SK-N-SH (cell line): ENCODE results near the gene TM7SF2. TPM values are rescaled to one million over a fixed set of nuclear protein-coding genes. Genes with fewer than 3 reads are reported as not detected.

Experiments
- CTCF ChIA-PET: fragments of 300-600, 350-600 bp; formaldehyde crosslinking; extraction: SDS; loops from one replicate; lab custom pipeline; 2021; lab: Yijun Ruan, JAX
- POLR2A ChIA-PET: fragments of 350-600 bp; sonication (Branson Sonifier 250); formaldehyde crosslinking; extraction: SDS; loops from one replicate; lab custom pipeline; 2020; ENCODE audit warnings: antibody characterized with exemption, inconsistent platforms; lab: Yijun Ruan, JAX
- DNase-seq: peaks from one replicate; pipeline ENCODE4 v3.0.0; 2012
- H2AFZ ChIP-seq: fragments of 200-600 bp; sonication (generic); 2 replicates; pipeline ENCODE4 v1.8.1; 2016; ENCODE audit warnings: antibody characterized with exemption, mild to moderate bottlenecking, low read depth
- H3F3A ChIP-seq: fragments of 200-600 bp; sonication (generic); replicated peaks from 2 replicates; pipeline ENCODE3; 2016; ENCODE audit warnings: antibody characterized with exemption, mild to moderate bottlenecking; ENCODE audit not compliant: insufficient read depth
- H3K27ac ChIP-seq, 2 experiments: fragments of 200-500 bp in 1 of 2; fragments of 200-600 bp in 1 of 2; sonication (Bioruptor generic) in 1 of 2; sonication (generic), shearing (Covaris generic) in 1 of 2; 2 replicates each; pipeline versions ENCODE4 v1.5.1 to v1.6.1; 2014 to 2016; ENCODE audit warnings: low read depth in 2 of 2, inconsistent platforms in 1 of 2, low read length in 1 of 2, mild to moderate bottlenecking in 1 of 2, mixed read lengths in 1 of 2
- H3K27me3 ChIP-seq: fragments of 200-600 bp; sonication (generic), shearing (Covaris generic); 2 replicates; pipeline ENCODE4 v1.6.1; 2016; ENCODE audit warnings: mixed run types; ENCODE audit not compliant: insufficient read depth
- H3K36me3 ChIP-seq, 2 experiments: fragments of 200-500 bp in 1 of 2; fragments of 200-600 bp in 1 of 2; sonication (Bioruptor generic) in 1 of 2; sonication (generic) in 1 of 2; replicated peaks in 1 of 2; 2 replicates each; pipeline versions ENCODE3 to v1.5.1; 2014 to 2016; ENCODE audit warnings: low read length in 1 of 2, mild to moderate bottlenecking in 1 of 2; ENCODE audit not compliant: insufficient read depth in 2 of 2, control insufficient read depth in 1 of 2
- H3K4me1 ChIP-seq, 2 experiments: fragments of 200-500 bp in 1 of 2; fragments of 200-600 bp in 1 of 2; sonication (Bioruptor generic) in 1 of 2; sonication (generic), shearing (Covaris generic) in 1 of 2; 2 replicates each; pipeline versions ENCODE4 v1.5.1 to v1.6.1; 2014 to 2016; ENCODE audit warnings: low read depth in 1 of 2, low read length in 1 of 2, mixed run types in 1 of 2; ENCODE audit not compliant: insufficient read depth in 2 of 2, control insufficient read depth in 1 of 2
- H3K4me2 ChIP-seq: fragments of 200-600 bp; sonication (generic), shearing (Covaris generic); 2 replicates; pipeline ENCODE4 v1.6.1; 2017; ENCODE audit warnings: mixed run types
- H3K4me3 ChIP-seq, 2 experiments: fragments of 200-500 bp in 1 of 2; fragments of 200-600 bp in 1 of 2; sonication (Bioruptor generic) in 1 of 2; sonication (generic), shearing (Covaris generic) in 1 of 2; 2 replicates each; pipeline versions ENCODE4 v1.5.1 to v1.8.1; 2014 to 2016; ENCODE audit warnings: low read depth in 2 of 2, inconsistent platforms in 1 of 2, low read length in 1 of 2, mild to moderate bottlenecking in 1 of 2, mixed read lengths in 1 of 2, moderate library complexity in 1 of 2
- H3K79me2 ChIP-seq: fragments of 200-600 bp; sonication (generic); 2 replicates; pipeline ENCODE4 v1.8.1; 2017; ENCODE audit warnings: mild to moderate bottlenecking; ENCODE audit not compliant: insufficient read depth
- H3K9ac ChIP-seq: fragments of 200-600 bp; sonication (generic); 2 replicates; pipeline ENCODE4 v1.6.1; 2017; ENCODE audit warnings: mixed run types
- H3K9me2 ChIP-seq: fragments of 200-600 bp; sonication (generic); 2 replicates; pipeline ENCODE4 v1.6.1; 2017; ENCODE audit warnings: mixed run types
- H3K9me3 ChIP-seq: fragments of 200-600 bp; sonication (generic); 2 replicates; pipeline ENCODE4 v1.6.1; 2017; ENCODE audit warnings: mixed run types, mild to moderate bottlenecking, moderate library complexity
- H4K20me1 ChIP-seq: fragments of 200-600 bp; sonication (generic); 2 replicates; pipeline ENCODE4 v1.6.1; 2017; ENCODE audit warnings: mild to moderate bottlenecking, mixed run types; ENCODE audit not compliant: insufficient read depth
- CHD2 ChIP-seq: fragments of 150-350 bp; IDR thresholded peaks from 2 replicates; pipeline ENCODE4 v1.6.1; 2018; ENCODE audit warnings: low read length; ENCODE audit not compliant: partially characterized antibody
- ELF1 ChIP-seq: IDR thresholded peaks from 2 replicates; pipeline ENCODE4 v1.4.0; 2012
- EP300 ChIP-seq, 2 experiments: IDR thresholded peaks; 2 replicates each; pipeline versions ENCODE4 v1.4.0 to v1.6.1; 2012; ENCODE audit warnings: borderline replicate concordance in 1 of 2, low read depth in 1 of 2, low read length in 1 of 2
- EZH2phosphoT487 ChIP-seq: fragments of 200-600 bp; sonication (generic); IDR thresholded peaks from 2 replicates; pipeline ENCODE4 v1.6.1; 2017; ENCODE audit warnings: low read depth, mixed run types, mild to moderate bottlenecking, antibody characterized with exemption, moderate library complexity, borderline replicate concordance
- FOSL2 ChIP-seq: IDR thresholded peaks from 2 replicates; pipeline ENCODE4 v1.4.0; 2012; ENCODE audit warnings: low read depth, mild to moderate bottlenecking, moderate library complexity, borderline replicate concordance
- JUND ChIP-seq: IDR thresholded peaks from 2 replicates; pipeline ENCODE4 v1.4.0; 2012
- MXI1 ChIP-seq: IDR thresholded peaks from 2 replicates; pipeline ENCODE4 v1.6.1; 2012; ENCODE audit warnings: mild to moderate bottlenecking, low read depth, low read length, improper control_type of control experiment
- PBX3 ChIP-seq: IDR thresholded peaks from 2 replicates; pipeline ENCODE4; 2012
- RCOR1 ChIP-seq: fragments of 150-350 bp; IDR thresholded peaks from 2 replicates; pipeline ENCODE4 v1.6.1; 2017; ENCODE audit warnings: antibody characterized with exemption, low read length
- RFX5 ChIP-seq: IDR thresholded peaks from 2 replicates; pipeline ENCODE4 v1.6.1; 2012; ENCODE audit warnings: mild to moderate bottlenecking, improper control_type of control experiment, low read length
- RXRA ChIP-seq: IDR thresholded peaks from 2 replicates; pipeline ENCODE4 v1.4.0; 2012; ENCODE audit warnings: low read depth, mild to moderate bottlenecking, borderline replicate concordance
- SMC3 ChIP-seq: IDR thresholded peaks from 2 replicates; pipeline ENCODE4 v1.6.1; 2012; ENCODE audit warnings: low read depth, low read length, improper control_type of control experiment
- TAF1 ChIP-seq: IDR thresholded peaks from 2 replicates; pipeline ENCODE4 v1.6.1; 2012; ENCODE audit warnings: low read depth, mild to moderate bottlenecking, low read length, moderate library complexity, borderline replicate concordance
- TEAD4 ChIP-seq: IDR thresholded peaks from 2 replicates; pipeline ENCODE4 v1.4.0; 2012; ENCODE audit warnings: mild to moderate bottlenecking, borderline replicate concordance; ENCODE audit not compliant: insufficient read depth
- USF1 ChIP-seq: IDR thresholded peaks from 2 replicates; pipeline ENCODE4 v1.4.0; 2012; ENCODE audit warnings: low read depth, borderline replicate concordance
- USF2 ChIP-seq: fragments of 150-350 bp; IDR thresholded peaks from 2 replicates; pipeline ENCODE4 v1.6.1; 2017; ENCODE audit warnings: antibody characterized with exemption, low read length, low read depth, borderline replicate concordance
- YY1 ChIP-seq: IDR thresholded peaks from 2 replicates; pipeline ENCODE4 v1.4.0; 2012; ENCODE audit warnings: low read depth, mild to moderate bottlenecking
- WGBS: methylation state at CpG from one replicate; pipeline ENCODE4 v1.1.6; 2017; ENCODE audit warnings: low lambda C conversion rate; 5-methylcytosine and 5-hydroxymethylcytosine counted together
- polyA plus RNA-seq, 3 experiments: library from polyadenylated mRNA; depleted of rRNA; stranded (reverse); fragments of >200 nt; gene quantifications; 2 replicates each; pipeline ENCODE4 v1.2.3, GENCODE V29; 2012
- TF ChIP-seq, protein P1 (sequence below): fragments of 200-600 bp; sonication (generic); IDR thresholded peaks from 2 replicates; pipeline ENCODE4 v1.6.1; 2017; ENCODE audit warnings: antibody characterized with exemption, mild to moderate bottlenecking, moderate library complexity
- TF ChIP-seq, protein P2 (sequence below): IDR thresholded peaks from 2 replicates; pipeline ENCODE4 v1.4.0; 2012; ENCODE audit warnings: low read depth

Gene TM7SF2
- polyA plus RNA-seq, 1 of the 3 experiments (the other 2 are of a cell fraction): 87.8 TPM

- Histone ChIP-seq H2AFZ (no peak overlapping the region), H3K79me2 (no peaks in the 10 kb centered on the region), H3K4me1 (no peaks in the 10 kb centered on the region; a peak in 1 of 4 replicates), H3K4me3 (no peak overlapping the region), H3K27me3 (no peaks in the 10 kb centered on the region), H3K4me2 (no peak overlapping the region), H3F3A (no peaks in the 10 kb centered on the region), H3K9me2 (no peaks in the 10 kb centered on the region), H3K9ac (no peak overlapping the region), H3K36me3 (no peaks in the 10 kb centered on the region), H3K27ac (no peak overlapping the region), H4K20me1 (no peaks in the 10 kb centered on the region), H3K9me3 (no peaks in the 10 kb centered on the region)
- no peak for DNase-seq
- POLR2A ChIA-PET: no interaction called here
- no peak for TF ChIP-seq SMC3
- no peak for TF ChIP-seq TEAD4
- no peak for TF ChIP-seq YY1
- TF ChIP-seq, protein P1, sequence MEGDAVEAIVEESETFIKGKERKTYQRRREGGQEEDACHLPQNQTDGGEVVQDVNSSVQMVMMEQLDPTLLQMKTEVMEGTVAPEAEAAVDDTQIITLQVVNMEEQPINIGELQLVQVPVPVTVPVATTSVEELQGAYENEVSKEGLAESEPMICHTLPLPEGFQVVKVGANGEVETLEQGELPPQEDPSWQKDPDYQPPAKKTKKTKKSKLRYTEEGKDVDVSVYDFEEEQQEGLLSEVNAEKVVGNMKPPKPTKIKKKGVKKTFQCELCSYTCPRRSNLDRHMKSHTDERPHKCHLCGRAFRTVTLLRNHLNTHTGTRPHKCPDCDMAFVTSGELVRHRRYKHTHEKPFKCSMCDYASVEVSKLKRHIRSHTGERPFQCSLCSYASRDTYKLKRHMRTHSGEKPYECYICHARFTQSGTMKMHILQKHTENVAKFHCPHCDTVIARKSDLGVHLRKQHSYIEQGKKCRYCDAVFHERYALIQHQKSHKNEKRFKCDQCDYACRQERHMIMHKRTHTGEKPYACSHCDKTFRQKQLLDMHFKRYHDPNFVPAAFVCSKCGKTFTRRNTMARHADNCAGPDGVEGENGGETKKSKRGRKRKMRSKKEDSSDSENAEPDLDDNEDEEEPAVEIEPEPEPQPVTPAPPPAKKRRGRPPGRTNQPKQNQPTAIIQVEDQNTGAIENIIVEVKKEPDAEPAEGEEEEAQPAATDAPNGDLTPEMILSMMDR: no peak
- TF ChIP-seq CHD2: no peak
- no peak for TF ChIP-seq JUND
- TF ChIP-seq FOSL2: no peak
- TF ChIP-seq RFX5: no peak
- TF ChIP-seq RCOR1: no peak
- no peak for TF ChIP-seq USF2
- no peak for TF ChIP-seq ELF1
- TF ChIP-seq PBX3: no peak
- no peak for TF ChIP-seq RXRA
- TF ChIP-seq, protein P2, sequence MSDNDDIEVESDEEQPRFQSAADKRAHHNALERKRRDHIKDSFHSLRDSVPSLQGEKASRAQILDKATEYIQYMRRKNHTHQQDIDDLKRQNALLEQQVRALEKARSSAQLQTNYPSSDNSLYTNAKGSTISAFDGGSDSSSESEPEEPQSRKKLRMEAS: no peak
- no peak for TF ChIP-seq MXI1
- TF ChIP-seq EZH2phosphoT487: no peak
- no peak for TF ChIP-seq TAF1
- no peak for TF ChIP-seq USF1
- no peak for TF ChIP-seq EP300 (IDR thresholded peaks at IDR 0.05; ENCODE audit: borderline replicate concordance in 1 of 2, low read depth in 1 of 2, low read length in 1 of 2)
- WGBS: 71% methylated on average over 9 of the region's 9 CpGs
- CTCF ChIA-PET: interaction anchor here (1.1 to 1.8 kb wide), 2 partner anchors 9 to 55 kb away, joined by 3 to 5 read pairs; partner anchors contain the start of gene ARL2
These were observed 42.5 kb upstream of the TM7SF2 start for GRCh38 chr11:65069217-65069616.
